Brain microvascular endothelial cell (primary cell): Measurements from ENCODE around the gene VAV2.

Experiments
- DNase-seq: peaks from one replicate; pipeline ENCODE4 v3.0.0-alpha.2; 2020
- H3K27ac ChIP-seq: fragments of 250-450 bp; sonication (Bioruptor Pico); 2 replicates; pipeline ENCODE4 v1.5.1; 2020; ENCODE audit warnings: mild to moderate bottlenecking, moderate library complexity
- H3K27me3 ChIP-seq: fragments of 250-450 bp; sonication (Bioruptor Pico); replicated peaks from 2 replicates; pipeline ENCODE4 v1.5.1; 2020; ENCODE audit warnings: mild to moderate bottlenecking
- H3K36me3 ChIP-seq: fragments of 250-450 bp; sonication (Bioruptor Pico); replicated peaks from 2 replicates; pipeline ENCODE4 v1.5.1; 2020; ENCODE audit warnings: mild to moderate bottlenecking
- H3K4me3 ChIP-seq: 2 replicates; pipeline ENCODE4 v1.5.1; 2011; ENCODE audit warnings: low read depth, mild to moderate bottlenecking, control low read depth, low read length, moderate library complexity
- CTCF ChIP-seq: IDR thresholded peaks from 2 replicates; pipeline ENCODE4 v1.5.1; 2011; ENCODE audit warnings: low read depth, mild to moderate bottlenecking, moderate library complexity, low read length, control low read depth, inconsistent platforms; ENCODE audit errors: missing control alignments
- in situ Hi-C: cut with HindIII; loops from 2 replicates; pipeline ENCODE4 v1.10.0; 2017; ENCODE audit warnings: low sequenced_read_pairs, low pct_ligation_motif_present

VAV2 gene

GRCh38 chr9:133733796-133734533, 258.2 kb downstream of the VAV2 start:
- TF ChIP-seq CTCF = no peak
- no peaks in the 10 kb centered on the region for H3K36me3 ChIP-seq
- no peaks in the 10 kb centered on the region for H3K27me3 ChIP-seq
- DNase-seq = no peak
- in situ Hi-C loops = no loop called here
- H3K4me3 ChIP-seq = no peak overlapping the region
- H3K27ac ChIP-seq = no peak overlapping the region

- in situ Hi-C loops = no loop called here
- Histone ChIP-seq H3K36me3 (no peaks in the 10 kb centered on the region), H3K27me3 (no peaks in the 10 kb centered on the region), H3K4me3 (no peak overlapping the region), H3K27ac (no peak overlapping the region)
- no peak for TF ChIP-seq CTCF
- no peak for DNase-seq
Observed at GRCh38 chr9:133733421-133733795, 258.7 kb downstream of the VAV2 start.

- no peak for TF ChIP-seq CTCF
- in situ Hi-C loops = no loop called here
Observed at GRCh38 chr9:133732639-133733408, 259.3 kb downstream of the VAV2 start.

GRCh38 chr9:133731876-133732638, 260.1 kb downstream of the VAV2 start:
- in situ Hi-C loops = no loop called here
- TF ChIP-seq CTCF = no peak
- Histone ChIP-seq H3K27me3 (no peaks in the 10 kb centered on the region), H3K4me3 (no peak overlapping the region), H3K36me3 (no peaks in the 10 kb centered on the region), H3K27ac (no peak overlapping the region)
- peak; percentile 61 for DNase-seq

More at GRCh38 chr9:133732639-133733408, 259.3 kb downstream of the VAV2 start:
- Histone ChIP-seq H3K27me3 (no peaks in the 10 kb centered on the region), H3K36me3 (no peaks in the 10 kb centered on the region), H3K4me3 (no peak overlapping the region), H3K27ac (no peak overlapping the region)
- no peak for DNase-seq

GRCh38 chr9:133730994-133731715, 261.0 kb downstream of the VAV2 start:
- TF ChIP-seq CTCF = no peak
- in situ Hi-C loops = no loop called here
- no peak overlapping the region for H3K4me3 ChIP-seq
- no peaks in the 10 kb centered on the region for H3K36me3 ChIP-seq
- no peak for DNase-seq
- no peaks in the 10 kb centered on the region for H3K27me3 ChIP-seq
- no peak overlapping the region for H3K27ac ChIP-seq
